ENCODE results near the gene USP54.
"Not testable (repeated sequence)": the region's sequence is repeated elsewhere in the genome, so short reads cannot be mapped to it uniquely, and the experiment has no call there.

The USP54 gene

GRCh38 chr10:73589563-73590126, 1.5 kb downstream of the USP54 start:
- H3K4me3 ChIP-seq (ENCODE audit: low read depth, low read length) = no peak overlapping the region
- no peak for TF ChIP-seq CTCF (IDR thresholded peaks at IDR 0.05; ENCODE audit: low read depth, low read length)
- in situ Hi-C loops (cut with HindIII; ENCODE audit: low sequenced_read_pairs) = no loop called here
- no peak for DNase-seq (ENCODE audit: low read depth, low spot score)

DNA sequence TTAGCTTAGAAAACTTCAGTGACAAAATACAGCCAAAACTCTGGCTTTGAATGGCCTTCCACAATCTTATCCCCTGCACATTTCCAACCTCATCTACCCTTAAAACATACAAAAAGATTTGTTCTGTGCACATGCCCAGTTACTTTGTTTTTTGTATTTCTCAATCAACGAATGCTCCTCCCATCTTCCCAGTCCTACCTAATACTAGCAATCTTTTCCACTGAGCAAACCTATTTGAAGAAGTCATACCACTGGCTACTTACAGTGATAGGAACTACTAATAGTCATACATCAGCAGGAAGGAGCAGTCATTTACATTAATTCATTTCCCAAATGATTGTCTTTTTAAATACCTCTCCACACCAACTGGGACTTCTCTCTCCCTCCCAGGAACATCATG, 2.5 kb downstream of the USP54 start:
- no peak overlapping the region for H3K4me3 ChIP-seq (ENCODE audit: low read depth, low read length)
- DNase-seq (ENCODE audit: low read depth, low spot score) = no peak
- in situ Hi-C loops (cut with HindIII; ENCODE audit: low sequenced_read_pairs) = no loop called here
- TF ChIP-seq CTCF (IDR thresholded peaks at IDR 0.05; ENCODE audit: low read depth, low read length) = no peak

DNA sequence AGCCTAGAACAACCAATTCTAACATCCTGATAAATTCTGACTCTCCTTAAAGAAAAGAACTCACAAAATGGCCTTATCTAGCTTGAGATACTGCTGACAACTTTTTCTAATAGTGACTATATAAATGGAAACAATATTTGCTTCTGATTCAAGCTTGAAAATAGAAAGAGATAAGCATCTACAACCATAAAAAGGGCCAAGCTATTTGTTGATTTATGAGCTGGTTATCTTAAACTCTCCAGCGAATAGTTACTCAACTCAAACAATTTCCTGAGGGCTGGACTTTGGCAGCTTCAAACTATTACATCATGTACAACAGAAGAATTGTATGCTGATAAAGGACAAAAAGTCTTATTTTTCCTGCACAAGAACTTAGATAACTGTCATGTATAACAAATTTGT, 4.6 kb downstream of the USP54 start:
- peak; percentile 79 for DNase-seq (ENCODE audit: low read depth, low spot score)
- TF ChIP-seq CTCF (IDR thresholded peaks at IDR 0.05; ENCODE audit: low read depth, low read length) = no peak
- in situ Hi-C loops (cut with HindIII; ENCODE audit: low sequenced_read_pairs) = no loop called here
- H3K4me3 ChIP-seq (ENCODE audit: low read depth, low read length) = no peak overlapping the region

DNA sequence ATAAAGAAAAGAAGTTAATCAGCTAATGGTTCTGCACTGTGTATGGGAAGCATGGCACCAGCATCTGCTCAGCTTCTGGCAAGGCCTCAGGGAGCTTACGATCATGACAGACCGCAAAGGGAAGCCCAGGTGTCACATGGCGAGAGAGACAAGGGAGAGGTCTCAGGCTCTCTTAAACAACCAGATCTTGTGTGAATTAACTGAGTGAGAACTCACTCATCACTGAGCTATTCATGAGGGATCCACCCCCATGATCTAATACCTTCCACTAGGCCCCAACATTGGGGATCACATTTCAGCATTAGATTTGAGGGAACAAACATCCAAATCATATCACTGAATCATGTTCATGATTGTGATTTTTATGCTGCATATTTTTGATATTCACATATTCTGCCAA, 5.8 kb downstream of the USP54 start:
- H3K4me3 ChIP-seq (ENCODE audit: low read depth, low read length) = no peak overlapping the region
- no peak for TF ChIP-seq CTCF (IDR thresholded peaks at IDR 0.05; ENCODE audit: low read depth, low read length)
- in situ Hi-C loops (cut with HindIII; ENCODE audit: low sequenced_read_pairs) = no loop called here
- DNase-seq (ENCODE audit: low read depth, low spot score) = no peak

DNA sequence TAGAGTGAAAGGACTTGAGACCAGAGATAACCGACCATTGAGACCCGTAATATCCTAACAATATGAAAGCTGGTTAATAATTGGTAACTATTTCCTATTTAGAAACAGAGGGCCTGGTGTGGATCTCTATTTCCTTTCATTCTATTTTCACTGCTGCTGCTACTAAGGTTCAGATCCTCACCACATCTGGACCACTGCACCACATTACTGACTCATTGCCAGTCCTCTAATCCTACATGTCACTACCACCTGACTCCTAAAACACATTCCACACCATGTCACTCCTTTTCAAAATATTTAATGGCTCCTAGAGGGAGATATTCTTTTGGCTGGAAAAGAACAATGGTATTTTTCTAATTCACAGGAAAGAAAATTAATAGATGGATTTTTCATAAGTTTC, 6.4 kb downstream of the USP54 start:
- peak; percentile 39 for DNase-seq (ENCODE audit: low read depth, low spot score)
- H3K4me3 ChIP-seq (ENCODE audit: low read depth, low read length) = no peak overlapping the region
- in situ Hi-C loops (cut with HindIII; ENCODE audit: low sequenced_read_pairs) = no loop called here
- TF ChIP-seq CTCF (IDR thresholded peaks at IDR 0.05; ENCODE audit: low read depth, low read length) = no peak

GRCh38 chr10:73581918-73582317, 9.2 kb downstream of the USP54 start:
- no peak overlapping the region for H3K4me3 ChIP-seq (ENCODE audit: low read depth, low read length)
- no peak for TF ChIP-seq CTCF (IDR thresholded peaks at IDR 0.05; ENCODE audit: low read depth, low read length)
- no peak for DNase-seq (ENCODE audit: low read depth, low spot score)
- in situ Hi-C loops (cut with HindIII; ENCODE audit: low sequenced_read_pairs) = no loop called here

- in situ Hi-C loops (cut with HindIII; ENCODE audit: low sequenced_read_pairs); DNase-seq (ENCODE audit: low read depth, low spot score); H3K4me3 ChIP-seq (ENCODE audit: low read depth, low read length): not testable (repeated sequence)
These were observed 12.2 kb downstream of the USP54 start for GRCh38 chr10:73578927-73579326.
